GM21737 (cell line): ENCODE results near the gene DNALI1.
"Not testable (repeated sequence)": the region's sequence is repeated elsewhere in the genome, so short reads cannot be mapped to it uniquely, and the experiment has no call there.

Experiments used
- ATAC-seq: cut with Tn5 transposase; IDR thresholded peaks from one replicate; pipeline ENCODE4 v1.9.1; 2021; ENCODE audit warnings: mild to moderate bottlenecking, moderate library complexity; ENCODE audit not compliant: unreplicated experiment

The DNALI1 gene

GRCh38 chr1:37553927-37554808 lies 2.6 kb upstream of the DNALI1 start, which contains the start of gene SNIP1:
TSS of gene SNIP1 (minus strand) at chr1:37554293. CDS start at chr1:37554229, 64 bp downstream.
- no peak for ATAC-seq

- no peak for ATAC-seq
Observed at GRCh38 chr1:37557402-37557801, 662 bp downstream of the DNALI1 start.

- ATAC-seq: no peak
Observed at GRCh38 chr1:37558411-37558810, 1.7 kb downstream of the DNALI1 start.

- ATAC-seq: no peak
Observed at GRCh38 chr1:37559080-37559479, 2.3 kb downstream of the DNALI1 start.

GRCh38 chr1:37559957-37560379 lies 3.2 kb downstream of the DNALI1 start:
- not testable (repeated sequence) for ATAC-seq

- ATAC-seq: no peak
Observed at GRCh38 chr1:37560401-37561132, 3.8 kb downstream of the DNALI1 start.

GRCh38 chr1:37561133-37562132 lies 4.7 kb downstream of the DNALI1 start:
- ATAC-seq: no peak

GRCh38 chr1:37562984-37563383 lies 6.2 kb downstream of the DNALI1 start:
- no peak for ATAC-seq

GRCh38 chr1:37564892-37565291 lies 8.2 kb downstream of the DNALI1 start:
- ATAC-seq: no peak

- ATAC-seq: no peak
Observed at GRCh38 chr1:37567023-37567422, 10.3 kb downstream of the DNALI1 start.

- ATAC-seq: no peak
Observed at GRCh38 chr1:37570528-37571334, 14.0 kb downstream of the DNALI1 start.

- no peak for ATAC-seq
Observed at GRCh38 chr1:37574834-37575480, 18.2 kb downstream of the DNALI1 start.

- ATAC-seq: no peak
Observed at GRCh38 chr1:37575692-37576091, 19.0 kb downstream of the DNALI1 start.

- ATAC-seq: not testable (repeated sequence)
Observed at GRCh38 chr1:37584544-37584943, 27.8 kb downstream of the DNALI1 start.

GRCh38 chr1:37588939-37589338 lies 32.2 kb downstream of the DNALI1 start:
- no peak for ATAC-seq

- ATAC-seq: no peak
Observed at GRCh38 chr1:37593726-37594125, 37.0 kb downstream of the DNALI1 start.

- ATAC-seq: peak; percentile 99
Observed at GRCh38 chr1:37595440-37596181, 38.9 kb downstream of the DNALI1 start, which contains the start of gene GNL2. TSS of gene GNL2 (minus strand) at chr1:37595937. CDS start at chr1:37595822, 115 bp downstream.

GRCh38 chr1:37596182-37596667 lies 39.5 kb downstream of the DNALI1 start:
- no peak for ATAC-seq
